ENCODE measurements around the gene SETBP1. TPM values are rescaled to one million over a fixed set of nuclear protein-coding genes. Genes with fewer than 3 reads are reported as not detected.

SETBP1 gene
- total RNA-seq, 1 donor from 2014 or later = 72.8 TPM

DNA sequence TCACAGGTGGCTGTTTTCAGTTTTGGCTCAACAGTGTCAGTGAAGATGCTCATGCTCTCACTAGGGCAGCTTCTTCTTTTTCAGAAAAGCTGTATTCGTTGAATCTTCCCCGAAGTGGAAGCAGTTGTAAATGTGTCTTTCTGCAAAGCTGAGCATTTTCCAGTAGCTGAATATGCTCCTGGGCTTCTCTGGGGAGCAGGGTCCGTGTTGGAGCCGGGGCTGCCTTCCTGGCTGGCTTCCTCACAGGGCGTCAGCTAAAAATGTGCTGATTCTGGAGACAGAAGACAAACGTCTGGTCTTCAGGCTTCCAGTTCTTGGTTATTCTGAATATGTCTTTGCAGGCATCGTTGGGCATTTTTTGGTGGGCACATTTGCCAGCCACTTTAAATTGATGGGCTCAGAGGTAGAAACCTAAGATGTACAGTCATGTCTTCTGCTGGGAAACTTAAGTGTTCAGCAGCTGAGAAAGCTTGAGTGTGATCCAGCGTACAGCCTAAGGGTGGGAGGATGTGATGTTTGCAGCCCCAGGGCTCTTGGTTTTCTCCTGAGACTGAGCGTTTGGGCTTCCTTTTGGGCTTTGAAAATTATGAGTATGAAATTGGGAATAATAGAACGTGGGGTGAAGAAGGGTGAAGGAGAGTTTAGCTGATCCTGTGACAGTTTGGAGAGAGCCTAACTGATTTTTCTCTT is 19.0 kb downstream of the SETBP1 start:
- ChIA-PET CTCF (interaction anchor here (1.3 kb wide), 1 partner anchor 19 kb away, joined by 3 read pairs; the partner anchor contains the start of gene SETBP1), POLR2A (interaction anchor here (0.8 to 2.2 kb wide), 9 partner anchors 13 to 143 kb away, joined by 3 to 21 read pairs (median 5); partner anchors contain the start of gene SETBP1)
- no peaks in the 10 kb centered on the region for H3K9me3 Mint-ChIP-seq
- H3K27me3 Mint-ChIP-seq = no peaks in the 10 kb centered on the region
- DNase-seq (no peak), ATAC-seq (ENCODE audit: low read depth) (no peak)
- intact Hi-C loops (cut with micrococcal nuclease) = loop anchor here (1.0 kb wide), 1 partner anchor 18 kb away; no protein-coding TSS in a partner anchor
- H3K4me1 Mint-ChIP-seq = peaks cover 78% of the 10 kb centered on the region
- TF ChIP-seq, protein P1, sequence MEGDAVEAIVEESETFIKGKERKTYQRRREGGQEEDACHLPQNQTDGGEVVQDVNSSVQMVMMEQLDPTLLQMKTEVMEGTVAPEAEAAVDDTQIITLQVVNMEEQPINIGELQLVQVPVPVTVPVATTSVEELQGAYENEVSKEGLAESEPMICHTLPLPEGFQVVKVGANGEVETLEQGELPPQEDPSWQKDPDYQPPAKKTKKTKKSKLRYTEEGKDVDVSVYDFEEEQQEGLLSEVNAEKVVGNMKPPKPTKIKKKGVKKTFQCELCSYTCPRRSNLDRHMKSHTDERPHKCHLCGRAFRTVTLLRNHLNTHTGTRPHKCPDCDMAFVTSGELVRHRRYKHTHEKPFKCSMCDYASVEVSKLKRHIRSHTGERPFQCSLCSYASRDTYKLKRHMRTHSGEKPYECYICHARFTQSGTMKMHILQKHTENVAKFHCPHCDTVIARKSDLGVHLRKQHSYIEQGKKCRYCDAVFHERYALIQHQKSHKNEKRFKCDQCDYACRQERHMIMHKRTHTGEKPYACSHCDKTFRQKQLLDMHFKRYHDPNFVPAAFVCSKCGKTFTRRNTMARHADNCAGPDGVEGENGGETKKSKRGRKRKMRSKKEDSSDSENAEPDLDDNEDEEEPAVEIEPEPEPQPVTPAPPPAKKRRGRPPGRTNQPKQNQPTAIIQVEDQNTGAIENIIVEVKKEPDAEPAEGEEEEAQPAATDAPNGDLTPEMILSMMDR (IDR thresholded peaks at IDR 0.05) = no peak
- H3K4me3 Mint-ChIP-seq = peak overlapping the region; percentile 1
- H3K36me3 Mint-ChIP-seq (ENCODE audit: low read depth) = peaks cover 42% of the 10 kb centered on the region
- H3K27ac Mint-ChIP-seq = peak overlapping the region; percentile 79

DNA sequence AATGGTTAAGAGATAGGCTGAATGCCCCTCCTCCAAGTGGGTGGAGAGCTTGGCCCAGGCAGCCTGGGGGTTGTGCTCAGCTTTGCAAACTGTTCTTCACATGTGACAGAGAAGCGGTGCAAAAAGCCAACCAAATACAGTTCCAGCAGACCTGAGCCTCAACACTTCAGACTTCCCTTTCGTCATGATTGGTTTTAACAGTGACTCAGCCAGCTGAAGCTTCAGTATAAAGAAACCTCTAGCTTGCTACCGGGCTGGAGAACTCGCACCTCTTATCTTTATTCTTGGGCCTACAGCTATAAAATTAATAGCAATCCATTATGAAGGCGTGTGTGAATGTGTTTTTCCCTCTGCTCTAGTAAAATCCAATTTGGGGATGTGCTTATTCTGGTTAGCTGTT is 20.0 kb downstream of the SETBP1 start:
- Mint-ChIP-seq H3K4me3 (no peak overlapping the region), H3K36me3 (ENCODE audit: low read depth) (peaks cover 44% of the 10 kb centered on the region), H3K27me3 (no peaks in the 10 kb centered on the region), H3K9me3 (no peaks in the 10 kb centered on the region), H3K4me1 (peaks cover 74% of the 10 kb centered on the region), H3K27ac (peak overlapping the region; percentile 79)
- ChIA-PET CTCF (interaction anchor here (1.3 kb wide), 1 partner anchor 20 kb away, joined by 3 read pairs; the partner anchor contains the start of gene SETBP1), POLR2A (interaction anchor here (0.8 to 2.2 kb wide), 10 partner anchors 12 to 142 kb away, joined by 3 to 21 read pairs (median 4); partner anchors contain the start of gene SETBP1)
- TF ChIP-seq, protein P1 (IDR thresholded peaks at IDR 0.05) = no peak
- intact Hi-C loops (cut with micrococcal nuclease) = loop anchor here (1.0 kb wide), 1 partner anchor 19 kb away; no protein-coding TSS in a partner anchor
- peak; percentile 98 for ATAC-seq (ENCODE audit: low read depth)
- DNase-seq = no peak

DNA sequence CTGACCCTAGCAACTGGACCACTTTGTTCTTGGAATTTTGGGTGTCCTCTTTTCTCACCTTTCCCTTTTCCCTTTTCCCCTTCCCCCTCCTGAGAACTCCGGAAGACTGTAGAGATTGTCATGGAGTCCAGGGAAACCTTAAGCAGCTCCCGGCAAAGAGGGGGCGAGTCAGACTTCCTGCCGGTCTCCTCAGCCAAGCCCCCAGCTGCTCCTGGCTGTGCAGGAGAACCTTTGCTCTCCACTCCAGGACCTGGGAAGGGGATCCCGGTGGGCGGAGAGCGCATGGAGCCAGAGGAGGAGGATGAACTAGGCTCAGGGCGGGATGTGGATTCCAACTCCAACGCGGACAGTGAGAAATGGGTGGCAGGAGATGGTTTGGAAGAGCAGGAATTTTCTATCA is 20.5 kb downstream of the SETBP1 start:
- no peaks in the 10 kb centered on the region for H3K27me3 Mint-ChIP-seq
- peaks cover 49% of the 10 kb centered on the region for H3K36me3 Mint-ChIP-seq (ENCODE audit: low read depth)
- TF ChIP-seq, protein P1 (IDR thresholded peaks at IDR 0.05) = no peak
- ATAC-seq (ENCODE audit: low read depth) = no peak
- intact Hi-C loops (cut with micrococcal nuclease) = no loop called here
- peak overlapping the region; percentile 79 for H3K27ac Mint-ChIP-seq
- H3K9me3 Mint-ChIP-seq = no peaks in the 10 kb centered on the region
- ChIA-PET CTCF (interaction anchor here (1.3 kb wide), 1 partner anchor 21 kb away, joined by 3 read pairs; the partner anchor contains the start of gene SETBP1), POLR2A (interaction anchor here (1.0 to 2.2 kb wide), 7 partner anchors 11 to 58 kb away, joined by 4 to 21 read pairs (median 5); partner anchors contain the start of gene SETBP1)
- no peak for DNase-seq
- H3K4me3 Mint-ChIP-seq = no peak overlapping the region
- H3K4me1 Mint-ChIP-seq = peaks cover 69% of the 10 kb centered on the region

DNA sequence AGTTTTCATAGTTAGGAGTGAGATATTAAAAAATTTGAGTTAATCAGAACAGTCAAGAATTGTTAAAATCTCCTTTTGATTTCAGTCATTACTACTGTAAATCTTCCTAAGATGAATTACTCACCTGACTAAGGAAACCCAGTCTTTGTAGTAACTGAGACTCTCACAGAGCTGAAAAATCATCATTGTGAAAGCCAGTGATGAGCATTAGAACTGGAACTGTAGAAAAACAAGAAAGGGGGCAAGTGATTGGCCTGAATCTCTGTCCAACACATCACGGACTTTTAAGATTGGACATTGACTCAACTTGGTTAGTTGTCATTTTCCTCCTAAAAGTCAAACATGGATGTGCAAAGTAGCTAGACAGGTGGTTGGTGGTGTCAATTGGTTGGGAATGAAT is 21.9 kb downstream of the SETBP1 start:
- ChIA-PET POLR2A (interaction anchor here (0.7 to 1.0 kb wide), 4 partner anchors 20 to 392 kb away, joined by 3 to 10 read pairs (median 4); partner anchors contain the start of gene SETBP1), CTCF (no interaction called here)
- ATAC-seq (ENCODE audit: low read depth) (no peak), DNase-seq (no peak)
- Mint-ChIP-seq H3K27me3 (no peaks in the 10 kb centered on the region), H3K4me1 (peaks cover 67% of the 10 kb centered on the region), H3K9me3 (no peaks in the 10 kb centered on the region), H3K36me3 (ENCODE audit: low read depth) (peaks cover 60% of the 10 kb centered on the region), H3K27ac (no peak overlapping the region), H3K4me3 (no peak overlapping the region)
- TF ChIP-seq, protein P1 (IDR thresholded peaks at IDR 0.05) = no peak
- intact Hi-C loops (cut with micrococcal nuclease) = no loop called here

DNA sequence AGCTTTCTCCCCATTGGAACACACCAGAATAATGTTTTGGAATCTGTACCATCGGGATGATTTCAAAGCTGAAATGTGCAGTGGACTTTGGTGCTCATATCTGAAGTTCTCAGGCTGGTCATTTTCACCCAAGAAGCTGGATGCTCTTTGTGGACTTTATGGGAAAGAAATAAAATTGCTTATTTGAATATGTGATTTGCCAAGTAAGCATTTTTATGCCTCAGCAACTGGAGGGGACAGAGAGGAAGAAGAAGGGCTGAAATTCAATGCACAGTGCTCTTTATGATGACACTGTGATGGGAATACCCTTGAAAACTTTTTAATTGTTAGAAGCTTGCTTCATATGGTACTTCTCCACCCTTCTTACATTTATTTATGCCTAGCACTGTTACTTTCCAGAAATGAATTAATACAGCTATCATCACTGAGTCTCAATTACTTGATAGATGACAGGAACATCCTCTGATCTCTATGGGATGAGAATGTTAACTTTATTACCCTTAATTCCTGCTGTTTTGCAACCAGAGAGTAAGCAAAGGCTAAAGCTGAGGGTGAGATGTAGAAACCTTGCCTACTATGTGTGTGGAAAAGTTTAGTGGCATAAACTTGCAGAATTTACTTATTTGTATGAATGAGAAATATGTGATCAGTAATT is 23.6 kb downstream of the SETBP1 start:
- POLR2A ChIA-PET = interaction anchor here (1.0 kb wide), 1 partner anchor 22 kb away, joined by 3 read pairs; no protein-coding TSS in a partner anchor
- TF ChIP-seq, protein P1 (IDR thresholded peaks at IDR 0.05) = no peak
- CTCF ChIA-PET = no interaction called here
- Mint-ChIP-seq H3K4me1 (peaks cover 70% of the 10 kb centered on the region), H3K9me3 (no peaks in the 10 kb centered on the region), H3K36me3 (ENCODE audit: low read depth) (peaks cover 73% of the 10 kb centered on the region), H3K27me3 (no peaks in the 10 kb centered on the region), H3K4me3 (no peak overlapping the region), H3K27ac (no peak overlapping the region)
- DNase-seq (no peak), ATAC-seq (ENCODE audit: low read depth) (no peak)
- intact Hi-C loops (cut with micrococcal nuclease) = no loop called here
